Astrocyte of the cerebellum (primary cell): ENCODE results near the gene TCERG1L.

Source experiments
- DNase-seq: peaks from one replicate; pipeline ENCODE4 v3.0.0-alpha.2; 2011; ENCODE audit warnings: low read depth
- H3K4me3 ChIP-seq: 2 replicates; pipeline ENCODE4 v1.5.1; 2011; ENCODE audit warnings: mild to moderate bottlenecking, low read depth, low read length, moderate library complexity
- CTCF ChIP-seq: IDR thresholded peaks from 2 replicates; pipeline ENCODE4 v1.5.1; 2012; ENCODE audit warnings: low read length, low read depth, moderate library complexity, mild to moderate bottlenecking; ENCODE audit errors: missing control alignments
- in situ Hi-C: cut with HindIII; loops from 2 replicates; pipeline ENCODE4 v1.10.0; 2017; ENCODE audit warnings: low sequenced_read_pairs

TCERG1L gene

GRCh38 chr10:131248376-131249165 is 63.0 kb downstream of the TCERG1L start:
- DNase-seq: no peak
- no peak overlapping the region for H3K4me3 ChIP-seq
- in situ Hi-C loops: no loop called here
- TF ChIP-seq CTCF: no peak

GRCh38 chr10:131247873-131248272 is 63.6 kb downstream of the TCERG1L start:
- no peak for TF ChIP-seq CTCF
- no peak overlapping the region for H3K4me3 ChIP-seq
- in situ Hi-C loops: no loop called here
- no peak for DNase-seq

- no peak overlapping the region for H3K4me3 ChIP-seq
- DNase-seq: no peak
- TF ChIP-seq CTCF: no peak
- in situ Hi-C loops: no loop called here
Observed at GRCh38 chr10:131246775-131247174, 64.7 kb downstream of the TCERG1L start.

GRCh38 chr10:131246089-131246488 is 65.4 kb downstream of the TCERG1L start:
- no peak for TF ChIP-seq CTCF
- in situ Hi-C loops: no loop called here
- no peak overlapping the region for H3K4me3 ChIP-seq
- DNase-seq: no peak

- in situ Hi-C loops: no loop called here
Observed at GRCh38 chr10:131245475-131246059, 66.0 kb downstream of the TCERG1L start.

GRCh38 chr10:131244836-131245235 is 66.7 kb downstream of the TCERG1L start:
- no peak overlapping the region for H3K4me3 ChIP-seq
- in situ Hi-C loops: no loop called here
- no peak for TF ChIP-seq CTCF
- DNase-seq: no peak

More at GRCh38 chr10:131245475-131246059, 66.0 kb downstream of the TCERG1L start:
- DNase-seq: no peak
- no peak overlapping the region for H3K4me3 ChIP-seq
- no peak for TF ChIP-seq CTCF
